Measurements from ENCODE around the gene NLK.
A peak's percentile ranks its signal among the peaks of the same experiment; 100 is the strongest.

NLK gene

GRCh38 chr17:28041068-28041843, 1.2 kb upstream of the NLK start:
- DNase-seq: peak; percentile 100

- no peak for DNase-seq
Measured at GRCh38 chr17:28041844-28042656, 427 bp upstream of the NLK start.

GRCh38 chr17:28042721-28043291, 329 bp downstream of the NLK start:
- DNase-seq: no peak

GRCh38 chr17:28043296-28043695, 819 bp downstream of the NLK start:
- no peak for DNase-seq

- no peak for DNase-seq
Measured at GRCh38 chr17:28043741-28044140, 1.3 kb downstream of the NLK start.

GRCh38 chr17:28045304-28045703, 2.8 kb downstream of the NLK start:
- DNase-seq: no peak

- DNase-seq: no peak
Measured at GRCh38 chr17:28046034-28046825, 3.8 kb downstream of the NLK start.

- DNase-seq: no peak
Measured at GRCh38 chr17:28047806-28048205, 5.3 kb downstream of the NLK start.

GRCh38 chr17:28049071-28049470, 6.6 kb downstream of the NLK start:
- no peak for DNase-seq

- no peak for DNase-seq
Measured at GRCh38 chr17:28053044-28053670, 10.7 kb downstream of the NLK start.

- no peak for DNase-seq
Measured at GRCh38 chr17:28053725-28054124, 11.2 kb downstream of the NLK start.

GRCh38 chr17:28055546-28056275, 13.2 kb downstream of the NLK start:
- no peak for DNase-seq

GRCh38 chr17:28056276-28056620, 13.8 kb downstream of the NLK start:
- DNase-seq: no peak

GRCh38 chr17:28057731-28058246, 15.3 kb downstream of the NLK start:
- no peak for DNase-seq

GRCh38 chr17:28059675-28060074, 17.2 kb downstream of the NLK start:
- no peak for DNase-seq

- no peak for DNase-seq
Measured at GRCh38 chr17:28065706-28066105, 23.2 kb downstream of the NLK start.

- no peak for DNase-seq
Measured at GRCh38 chr17:28069061-28069460, 26.6 kb downstream of the NLK start.

- no peak for DNase-seq
Measured at GRCh38 chr17:28071179-28071578, 28.7 kb downstream of the NLK start.

- no peak for DNase-seq
Measured at GRCh38 chr17:28071891-28072606, 29.6 kb downstream of the NLK start.

- DNase-seq: no peak
Measured at GRCh38 chr17:28072936-28073533, 30.6 kb downstream of the NLK start.

GRCh38 chr17:28074010-28074409, 31.5 kb downstream of the NLK start:
- DNase-seq: no peak
